Fibroblast of pulmonary artery (primary cell): ENCODE data around the gene IRF8.
"Not testable (repeated sequence)": the region's sequence is repeated elsewhere in the genome, so short reads cannot be mapped to it uniquely, and the experiment has no call there.

ENCODE experiments used
- DNase-seq: peaks from one replicate; pipeline ENCODE4 v3.0.0-alpha.2; 2010; ENCODE audit warnings: low read depth
- H3K4me3 ChIP-seq: replicated peaks from 2 replicates; pipeline ENCODE4 v1.5.1; 2011; ENCODE audit warnings: low read depth, mild to moderate bottlenecking, control low read depth, low read length, moderate library complexity
- CTCF ChIP-seq: IDR thresholded peaks from 2 replicates; pipeline ENCODE4 v1.5.1; 2011; ENCODE audit warnings: mild to moderate bottlenecking, control low read depth, low read length, inconsistent platforms; ENCODE audit errors: missing control alignments

IRF8 gene

GRCh38 chr16:85869206-85869605 lies 29.8 kb upstream of the IRF8 start:
- TF ChIP-seq CTCF = no peak
- no peak overlapping the region for H3K4me3 ChIP-seq

GRCh38 chr16:85869785-85870558 lies 29.0 kb upstream of the IRF8 start:
- DNase-seq = peak; percentile 50
- TF ChIP-seq CTCF = no peak
- peak overlapping the region; percentile 8 for H3K4me3 ChIP-seq

More at GRCh38 chr16:85869206-85869605, 29.8 kb upstream of the IRF8 start:
- DNase-seq = no peak

GRCh38 chr16:85871756-85872155 lies 27.2 kb upstream of the IRF8 start:
- H3K4me3 ChIP-seq = no peak overlapping the region
- peak; percentile 10 for DNase-seq
- no peak for TF ChIP-seq CTCF

- H3K4me3 ChIP-seq = no peak overlapping the region
- TF ChIP-seq CTCF = no peak
- no peak for DNase-seq
Measured at GRCh38 chr16:85872734-85873133, 26.2 kb upstream of the IRF8 start.

- no peak for TF ChIP-seq CTCF
- DNase-seq = no peak
- no peak overlapping the region for H3K4me3 ChIP-seq
Measured at GRCh38 chr16:85873153-85873552, 25.8 kb upstream of the IRF8 start.

GRCh38 chr16:85874031-85874430 lies 24.9 kb upstream of the IRF8 start:
- DNase-seq, H3K4me3 ChIP-seq: not testable (repeated sequence)

- no peak for TF ChIP-seq CTCF
- DNase-seq = no peak
- H3K4me3 ChIP-seq = no peak overlapping the region
Measured at GRCh38 chr16:85878407-85878806, 20.6 kb upstream of the IRF8 start.
